Astrocyte (in vitro differentiated cells and primary cell): ENCODE results near the gene PASD1. TPM values are rescaled to one million over a fixed set of nuclear protein-coding genes. Genes with fewer than 3 reads are reported as not detected.

ENCODE experiments used
- DNase-seq: peaks from one replicate; pipeline ENCODE4 v3.0.0-alpha.2; 2010; ENCODE audit warnings: low read depth
- FAIRE-seq: peaks from 2 replicates; lab custom pipeline; 2011; peaks lifted over from hg19 to GRCh38; lab: Jason Lieb, UNC
- H2AFZ ChIP-seq: 2 replicates; pipeline ENCODE4 v1.6.0; 2012; ENCODE audit warnings: low read depth, low read length, inconsistent platforms
- H3K27ac ChIP-seq: 2 replicates; pipeline ENCODE4 v1.5.1; 2011; ENCODE audit warnings: low read depth, low read length, inconsistent platforms
- H3K27me3 ChIP-seq: 2 replicates; pipeline ENCODE4 v1.6.0; 2011; ENCODE audit warnings: low read length, inconsistent platforms; ENCODE audit not compliant: insufficient read depth
- H3K36me3 ChIP-seq: 2 replicates; pipeline ENCODE4 v1.5.1; 2011; ENCODE audit warnings: low read length, inconsistent platforms; ENCODE audit not compliant: insufficient read depth
- H3K4me1 ChIP-seq: 2 replicates; pipeline ENCODE4 v1.5.1; 2011; ENCODE audit warnings: low read length, inconsistent platforms; ENCODE audit not compliant: insufficient read depth
- H3K4me2 ChIP-seq: 2 replicates; pipeline ENCODE4 v1.6.0; 2012; ENCODE audit warnings: low read length, inconsistent platforms
- H3K4me3 ChIP-seq: 2 replicates; pipeline ENCODE4 v1.5.1; 2011; ENCODE audit warnings: low read depth, mild to moderate bottlenecking, low read length, inconsistent platforms; ENCODE audit not compliant: insufficient read depth
- H3K79me2 ChIP-seq: 2 replicates; pipeline ENCODE4 v1.6.0; 2012; ENCODE audit warnings: mild to moderate bottlenecking, low read length, inconsistent platforms; ENCODE audit not compliant: insufficient read depth
- H3K9ac ChIP-seq: 2 replicates; pipeline ENCODE4 v1.6.0; 2012; ENCODE audit warnings: mild to moderate bottlenecking, low read length, inconsistent platforms
- H3K9me3 ChIP-seq: 2 replicates; pipeline ENCODE4 v1.5.1; 2012; ENCODE audit warnings: low read depth, mild to moderate bottlenecking, low read length, inconsistent platforms; ENCODE audit not compliant: insufficient read depth
- H4K20me1 ChIP-seq: 2 replicates; pipeline ENCODE4 v1.6.0; 2012; ENCODE audit warnings: low read length, inconsistent platforms; ENCODE audit not compliant: insufficient read depth
- H3K27ac Mint-ChIP-seq: one replicate; pipeline ENCODE4 v1.8.0; 2021; ENCODE audit warnings: mild to moderate bottlenecking, mixed read lengths; ENCODE audit not compliant: unreplicated experiment
- H3K27me3 Mint-ChIP-seq: one replicate; pipeline ENCODE4 v1.8.0; 2021; ENCODE audit warnings: low read depth, mixed read lengths; ENCODE audit not compliant: unreplicated experiment
- H3K36me3 Mint-ChIP-seq: one replicate; pipeline ENCODE4 v1.8.0; 2021; ENCODE audit warnings: low read depth, mixed read lengths; ENCODE audit not compliant: unreplicated experiment
- H3K4me1 Mint-ChIP-seq: one replicate; pipeline ENCODE4 v1.8.0; 2021; ENCODE audit warnings: low read depth, mixed read lengths; ENCODE audit not compliant: unreplicated experiment
- H3K4me3 Mint-ChIP-seq: one replicate; pipeline ENCODE4 v1.8.0; 2021; ENCODE audit warnings: mild to moderate bottlenecking, moderate library complexity, mixed read lengths; ENCODE audit not compliant: unreplicated experiment
- H3K9me3 Mint-ChIP-seq: one replicate; pipeline ENCODE4 v1.8.0; 2021; ENCODE audit warnings: mild to moderate bottlenecking, mixed read lengths; ENCODE audit not compliant: unreplicated experiment
- EZH2 ChIP-seq: IDR thresholded peaks from 2 replicates; pipeline ENCODE4 v1.6.1; 2012; ENCODE audit warnings: mild to moderate bottlenecking, low read length, inconsistent platforms; ENCODE audit not compliant: insufficient read depth
- total RNA-seq: library from RNA; stranded (reverse); gene quantifications from 2 replicates; pipeline ENCODE4 v1.2.1, GENCODE V29; 2021
- TF ChIP-seq, protein P1 (sequence below): IDR thresholded peaks from 2 replicates; pipeline ENCODE4 v1.5.1; 2011; ENCODE audit warnings: low read depth, mild to moderate bottlenecking, inconsistent platforms, low read length, moderate library complexity; ENCODE audit not compliant: insufficient read depth

The PASD1 gene
- total RNA-seq, 1 donor from 2014 or later: not detected

DNA sequence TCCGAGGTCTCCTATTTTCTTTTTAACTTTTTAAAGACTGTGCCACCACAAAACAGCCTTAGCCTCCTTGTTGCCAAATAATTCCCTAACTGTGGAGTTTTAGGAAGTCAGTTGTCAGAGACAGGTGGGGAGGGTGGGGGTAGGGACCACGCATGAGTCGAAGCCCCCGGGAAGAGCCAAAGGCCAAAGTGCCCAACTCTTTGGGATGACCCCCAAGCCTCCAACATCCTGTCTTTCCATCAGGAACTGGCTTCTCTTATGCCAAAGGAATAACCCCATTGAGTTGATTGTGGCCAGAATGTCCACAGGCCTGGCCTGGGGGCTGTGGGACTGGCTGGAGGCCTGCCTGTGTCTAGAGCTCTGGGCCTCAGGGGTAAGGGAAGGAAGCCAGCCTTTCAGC lies 137.6 kb downstream of the PASD1 start:
- H3K9me3 ChIP-seq: no peaks in the 10 kb centered on the region
- no peak for FAIRE-seq
- H3K36me3 ChIP-seq: no peaks in the 10 kb centered on the region
- Mint-ChIP-seq H3K9me3 (no peaks in the 10 kb centered on the region), H3K4me1 (peaks cover 21% of the 10 kb centered on the region), H3K4me3 (no peak overlapping the region), H3K27me3 (peaks cover 2% of the 10 kb centered on the region), H3K36me3 (no peaks in the 10 kb centered on the region), H3K27ac (no peak overlapping the region)
- H3K4me2 ChIP-seq: no peak overlapping the region
- H2AFZ ChIP-seq: no peak overlapping the region
- TF ChIP-seq EZH2: no peak
- TF ChIP-seq, protein P1, sequence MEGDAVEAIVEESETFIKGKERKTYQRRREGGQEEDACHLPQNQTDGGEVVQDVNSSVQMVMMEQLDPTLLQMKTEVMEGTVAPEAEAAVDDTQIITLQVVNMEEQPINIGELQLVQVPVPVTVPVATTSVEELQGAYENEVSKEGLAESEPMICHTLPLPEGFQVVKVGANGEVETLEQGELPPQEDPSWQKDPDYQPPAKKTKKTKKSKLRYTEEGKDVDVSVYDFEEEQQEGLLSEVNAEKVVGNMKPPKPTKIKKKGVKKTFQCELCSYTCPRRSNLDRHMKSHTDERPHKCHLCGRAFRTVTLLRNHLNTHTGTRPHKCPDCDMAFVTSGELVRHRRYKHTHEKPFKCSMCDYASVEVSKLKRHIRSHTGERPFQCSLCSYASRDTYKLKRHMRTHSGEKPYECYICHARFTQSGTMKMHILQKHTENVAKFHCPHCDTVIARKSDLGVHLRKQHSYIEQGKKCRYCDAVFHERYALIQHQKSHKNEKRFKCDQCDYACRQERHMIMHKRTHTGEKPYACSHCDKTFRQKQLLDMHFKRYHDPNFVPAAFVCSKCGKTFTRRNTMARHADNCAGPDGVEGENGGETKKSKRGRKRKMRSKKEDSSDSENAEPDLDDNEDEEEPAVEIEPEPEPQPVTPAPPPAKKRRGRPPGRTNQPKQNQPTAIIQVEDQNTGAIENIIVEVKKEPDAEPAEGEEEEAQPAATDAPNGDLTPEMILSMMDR: no peak
- no peaks in the 10 kb centered on the region for H3K79me2 ChIP-seq
- no peak for DNase-seq
- no peak overlapping the region for H3K27ac ChIP-seq
- no peak overlapping the region for H3K4me3 ChIP-seq
- H3K4me1 ChIP-seq: no peaks in the 10 kb centered on the region
- H3K9ac ChIP-seq: no peak overlapping the region
- no peaks in the 10 kb centered on the region for H4K20me1 ChIP-seq
- no peaks in the 10 kb centered on the region for H3K27me3 ChIP-seq

DNA sequence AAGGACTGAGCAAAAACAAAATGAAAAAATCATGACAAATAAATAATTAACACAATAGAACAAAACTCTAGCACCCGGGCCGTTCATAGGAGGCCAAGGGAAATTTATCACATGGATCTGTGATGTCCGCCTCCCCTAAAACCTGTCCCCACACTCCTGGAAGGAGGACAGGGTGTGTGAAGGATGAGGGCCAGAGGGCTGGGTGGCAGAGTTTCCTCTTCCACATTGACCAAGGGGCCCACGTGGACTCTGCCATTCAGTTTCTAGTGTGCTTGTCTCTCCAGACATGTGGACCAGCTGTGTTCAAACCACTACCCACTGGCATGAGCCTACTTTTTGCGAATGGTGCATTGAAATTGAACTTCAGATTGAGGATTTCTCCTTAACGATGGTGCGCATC lies 138.1 kb downstream of the PASD1 start:
- Mint-ChIP-seq H3K27ac (no peak overlapping the region), H3K27me3 (peaks cover 2% of the 10 kb centered on the region), H3K9me3 (no peaks in the 10 kb centered on the region), H3K36me3 (no peaks in the 10 kb centered on the region), H3K4me3 (no peak overlapping the region), H3K4me1 (peaks cover 21% of the 10 kb centered on the region)
- no peak for TF ChIP-seq EZH2
- TF ChIP-seq, protein P1: no peak
- Histone ChIP-seq H3K9me3 (no peaks in the 10 kb centered on the region), H3K4me3 (no peak overlapping the region), H2AFZ (no peak overlapping the region), H3K4me1 (no peaks in the 10 kb centered on the region), H3K79me2 (no peaks in the 10 kb centered on the region), H3K27ac (no peak overlapping the region), H4K20me1 (no peaks in the 10 kb centered on the region), H3K36me3 (no peaks in the 10 kb centered on the region), H3K9ac (no peak overlapping the region), H3K27me3 (no peaks in the 10 kb centered on the region), H3K4me2 (no peak overlapping the region)
- no peak for DNase-seq
- no peak for FAIRE-seq

DNA sequence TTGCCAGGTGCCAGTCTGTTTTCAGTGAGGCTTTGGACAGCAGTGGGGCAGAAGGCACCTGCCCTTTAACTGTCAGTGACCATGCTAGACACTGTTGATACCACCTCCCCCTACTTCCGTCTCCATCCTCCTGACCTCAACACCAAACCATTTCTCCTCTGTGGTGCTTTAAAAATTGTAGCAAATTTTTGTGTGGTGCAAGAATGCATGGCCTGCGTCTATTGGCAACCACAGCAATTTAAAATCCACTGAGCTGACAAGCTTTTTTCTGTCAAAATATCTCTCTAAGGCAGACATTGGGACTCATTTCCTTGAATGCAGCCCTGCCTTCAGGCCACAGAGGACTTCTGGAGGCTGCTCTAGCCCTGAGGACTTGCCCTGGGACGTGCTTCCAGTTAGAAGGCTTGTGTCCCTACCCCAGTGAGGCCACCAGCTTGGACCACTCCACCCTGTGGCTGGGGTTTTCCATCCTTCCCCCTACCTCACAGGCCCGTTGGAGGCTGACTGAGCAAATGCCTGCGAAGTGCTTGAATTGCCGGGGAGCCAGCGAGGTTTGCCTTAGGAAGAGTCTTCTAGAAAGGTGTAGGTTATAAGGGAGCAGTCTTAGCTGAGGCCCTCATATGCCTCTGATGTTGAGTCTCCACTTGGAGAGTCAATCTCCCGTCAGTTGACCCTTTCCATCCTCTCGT lies 138.7 kb downstream of the PASD1 start:
- no peak overlapping the region for H3K27ac ChIP-seq
- no peaks in the 10 kb centered on the region for H3K27me3 ChIP-seq
- Mint-ChIP-seq H3K27me3 (peaks cover 2% of the 10 kb centered on the region), H3K4me1 (peaks cover 21% of the 10 kb centered on the region), H3K27ac (no peak overlapping the region), H3K9me3 (no peaks in the 10 kb centered on the region), H3K36me3 (no peaks in the 10 kb centered on the region), H3K4me3 (no peak overlapping the region)
- no peaks in the 10 kb centered on the region for H3K36me3 ChIP-seq
- H3K4me1 ChIP-seq: no peaks in the 10 kb centered on the region
- H4K20me1 ChIP-seq: no peaks in the 10 kb centered on the region
- DNase-seq (peak; percentile 28), FAIRE-seq (peak; percentile 67)
- no peak overlapping the region for H2AFZ ChIP-seq
- H3K9me3 ChIP-seq: no peaks in the 10 kb centered on the region
- H3K79me2 ChIP-seq: no peaks in the 10 kb centered on the region
- no peak overlapping the region for H3K9ac ChIP-seq
- H3K4me2 ChIP-seq: no peak overlapping the region
- no peak for TF ChIP-seq EZH2
- TF ChIP-seq, protein P1: no peak
- no peak overlapping the region for H3K4me3 ChIP-seq
